Stomach (tissue), 9 donors: ENCODE results near the gene FZD2. TPM values are rescaled to one million over a fixed set of nuclear protein-coding genes. Genes with fewer than 3 reads are reported as not detected.
"Not testable (repeated sequence)": the region's sequence is repeated elsewhere in the genome, so short reads cannot be mapped to it uniquely, and the experiment has no call there.

ENCODE experiments used
- DNase-seq, 2 donors: peaks; one replicate each; pipeline versions ENCODE4 v3.0.0 to v3.0.0-alpha.2; 2013 to 2019
- H3K27ac ChIP-seq, 5 donors: fragments of 200-600 bp in 4 of 5; sonication (generic) in 4 of 5; one replicate each; pipeline ENCODE4 v1.5.1; 2013 to 2019; ENCODE audit warnings: mild to moderate bottlenecking in 1 of 5, moderate library complexity in 1 of 5
- H3K27me3 ChIP-seq, 3 donors: fragments of 200-600 bp; sonication (generic); one replicate each; pipeline ENCODE4 v1.5.1; 2017 to 2019; ENCODE audit warnings: mixed run types in 1 of 3
- H3K36me3 ChIP-seq, 4 donors: fragments of 200-600 bp; sonication (generic); 1 replicate in 3 of 4; 2 replicates in 1 of 4; pipeline ENCODE4 v1.5.1; 2016 to 2019
- H3K4me1 ChIP-seq, 4 donors: fragments of 200-600 bp; sonication (generic); one replicate each; pipeline ENCODE4 v1.5.1; 2016 to 2019
- H3K4me3 ChIP-seq, 4 donors: fragments of 200-600 bp; sonication (generic) in 3 of 4; one replicate each; pipeline ENCODE4 v1.5.1; 2016 to 2019; ENCODE audit warnings: mild to moderate bottlenecking in 1 of 4
- H3K9me3 ChIP-seq, 4 donors: fragments of 200-600 bp; sonication (generic); one replicate each; pipeline ENCODE4 v1.5.1; 2016 to 2019
- CTCF ChIP-seq, 7 experiments: fragments of 450-650 bp in 4 of 7; fragments of 200-600 bp in 3 of 7; sonication (generic) in 3 of 7; IDR thresholded peaks; one replicate each; pipeline ENCODE4 v1.5.1; 2016 to 2019; ENCODE audit warnings: antibody characterized with exemption in 7 of 7, control low read depth in 2 of 7, mild to moderate bottlenecking in 1 of 7
- EP300 ChIP-seq: sonication (generic); formaldehyde crosslinking; IDR thresholded peaks from one replicate; pipeline ENCODE4 v1.6.1; 2017; ENCODE audit warnings: antibody characterized with exemption
- POLR2A ChIP-seq, 4 donors: fragments of 450-650 bp; IDR thresholded peaks; one replicate each; pipeline ENCODE4 v1.6.1; 2016; ENCODE audit warnings: antibody characterized with exemption in 4 of 4, control low read depth in 2 of 4, mild to moderate bottlenecking in 1 of 4, moderate library complexity in 1 of 4
- POLR2AphosphoS5 ChIP-seq, 3 donors: sonication (generic); formaldehyde crosslinking; IDR thresholded peaks; one replicate each; pipeline ENCODE4 v1.6.1; 2016; ENCODE audit warnings: antibody characterized with exemption in 3 of 3
- WGBS, 5 donors: extraction: QIAGEN DNeasy Blood & Tissue Kit in 3 of 5; methylation state at CpG; one replicate each; pipeline versions ENCODE4 v1.1.5 to v1.1.7; 2013 to 2018; 5-methylcytosine and 5-hydroxymethylcytosine counted together
- intact Hi-C: fragments of 100-400 bp; cut with DNase I; formaldehyde crosslinking; loops from one replicate; pipeline ENCODE4 v1.15.1; 2023; ENCODE audit warnings: low total_unique reads
- polyA plus RNA-seq, 3 donors: library from polyadenylated mRNA; stranded (reverse); fragments of 200-250 nt; gene quantifications; one replicate each; pipeline ENCODE4 v1.2.3, GENCODE V29; 2013
- total RNA-seq, 5 donors: library from RNA; depleted of rRNA; stranded (reverse); fragments of >200 nt; gene quantifications; one replicate each; pipeline versions ENCODE4 v1.1.0 to v1.2.3, GENCODE V29; 2014 to 2016
- donor health status: healthy with polysubstance abuse.
- donor health status: Bipolar disorder and iron deficiency.
- donor health status: healthy.

Gene FZD2
- total and polyA plus RNA-seq, 8 donors: 0.31 to 19.3 (median 1.2) TPM; not detected in 2

GRCh38 chr17:44585315-44585714, 28.0 kb downstream of the FZD2 start:
- WGBS, 5 donors: 65 to 79% (median 75%) methylated on average over 7 of the region's 7 CpGs
- peaks cover 0 to 10% (median 9%) of the 10 kb centered on the region in 4 donors for H3K4me1 ChIP-seq
- DNase-seq: no peak
- no peaks in the 10 kb centered on the region for H3K9me3 ChIP-seq
- no peak overlapping the region for H3K27ac ChIP-seq
- H3K36me3 ChIP-seq: no peaks in the 10 kb centered on the region
- no peak for TF ChIP-seq POLR2A (IDR thresholded peaks at IDR 0.05)
- TF ChIP-seq POLR2AphosphoS5 (IDR thresholded peaks at IDR 0.05): no peak
- TF ChIP-seq CTCF (IDR thresholded peaks at IDR 0.05): no peak
- no peak for TF ChIP-seq EP300
- intact Hi-C loops: no loop called here
- peaks cover 0 to 5% (median 0%) of the 10 kb centered on the region in 3 donors for H3K27me3 ChIP-seq
- H3K4me3 ChIP-seq: no peak overlapping the region

GRCh38 chr17:44587339-44587738, 30.1 kb downstream of the FZD2 start:
- no peaks in the 10 kb centered on the region for H3K36me3 ChIP-seq
- H3K27ac ChIP-seq: peak overlapping the region in 3 of 5 donors; percentile 10 to 57 (median 20)
- intact Hi-C loops: no loop called here
- H3K4me1 ChIP-seq: peaks cover 0 to 10% (median 9%) of the 10 kb centered on the region in 4 donors
- DNase-seq: peak; percentile 51 to 87
- no peak overlapping the region for H3K4me3 ChIP-seq
- no peaks in the 10 kb centered on the region for H3K27me3 ChIP-seq
- no peaks in the 10 kb centered on the region for H3K9me3 ChIP-seq
- 12 to 22% (median 17%) methylated on average over 2 of the region's 2 CpGs for WGBS, 5 donors
- TF ChIP-seq POLR2AphosphoS5 (IDR thresholded peaks at IDR 0.05) (peak in 1 of 3 donors; percentile 50), EP300 (no peak), CTCF (IDR thresholded peaks at IDR 0.05) (no peak), POLR2A (IDR thresholded peaks at IDR 0.05) (no peak)

- peaks cover 0 to 10% (median 9%) of the 10 kb centered on the region in 4 donors for H3K4me1 ChIP-seq
- no peak for TF ChIP-seq CTCF (IDR thresholded peaks at IDR 0.05)
- no peak for TF ChIP-seq POLR2A (IDR thresholded peaks at IDR 0.05)
- no peak for TF ChIP-seq EP300
- no peak for TF ChIP-seq POLR2AphosphoS5 (IDR thresholded peaks at IDR 0.05)
- no peaks in the 10 kb centered on the region for H3K36me3 ChIP-seq
- no peaks in the 10 kb centered on the region for H3K9me3 ChIP-seq
- no peak overlapping the region for H3K4me3 ChIP-seq
- H3K27ac ChIP-seq: no peak overlapping the region
- 64 to 78% (median 70%) methylated on average over 10 of the region's 10 CpGs for WGBS, 5 donors
- peaks cover 0 to under 1% (median 0%) of the 10 kb centered on the region in 3 donors for H3K27me3 ChIP-seq
- intact Hi-C loops: no loop called here
- no peak for DNase-seq
Observed at GRCh38 chr17:44589316-44590071, 32.2 kb downstream of the FZD2 start.

- WGBS, 5 donors: 89 to 100% (median 94%) methylated on average over 1 of the region's 1 CpG
- H3K27ac ChIP-seq, H3K9me3 ChIP-seq, DNase-seq, H3K27me3 ChIP-seq, intact Hi-C loops, H3K4me1 ChIP-seq, H3K4me3 ChIP-seq, H3K36me3 ChIP-seq: not testable (repeated sequence)
Observed at GRCh38 chr17:44590072-44590462, 32.8 kb downstream of the FZD2 start.

GRCh38 chr17:44590762-44591161, 33.5 kb downstream of the FZD2 start:
- H3K36me3 ChIP-seq, DNase-seq, H3K4me3 ChIP-seq, H3K9me3 ChIP-seq, H3K27ac ChIP-seq, intact Hi-C loops, H3K4me1 ChIP-seq: not testable (repeated sequence)
- WGBS, 5 donors: 70 to 83% (median 83%) methylated on average over 2 of the region's 2 CpGs
- H3K27me3 ChIP-seq: peaks cover 0 to 13% (median 0%) of the 10 kb centered on the region in 3 donors
